Calu3 (cell line): ENCODE data around the gene ADAMTS17. TPM values are rescaled to one million over a fixed set of nuclear protein-coding genes. Genes with fewer than 3 reads are reported as not detected.

Experiments
- BruUV-seq: library from RNA; stranded (reverse); fragments of 400-500 nt; replicated peaks from 2 replicates; lab custom pipeline; 2021; lab: Mats Ljungman, UMichigan
- CTCF ChIA-PET: fragments of 300-600 bp; sonication (Branson Sonifier 250); formaldehyde crosslinking; loops from one replicate; lab custom pipeline; 2022; ENCODE audit warnings: antibody characterized with exemption; lab: Charles Lee
- DNase-seq: peaks from one replicate; pipeline ENCODE4 v3.0.0; 2022
- H3K27ac Mint-ChIP-seq: one replicate; pipeline ENCODE4 v1.8.0; 2022; ENCODE audit warnings: mixed read lengths; ENCODE audit not compliant: unreplicated experiment
- H3K27me3 Mint-ChIP-seq: one replicate; pipeline ENCODE4 v1.8.0; 2022; ENCODE audit warnings: mixed read lengths; ENCODE audit not compliant: unreplicated experiment
- H3K36me3 Mint-ChIP-seq: one replicate; pipeline ENCODE4 v1.8.0; 2022; ENCODE audit warnings: mild to moderate bottlenecking, moderate library complexity, mixed read lengths; ENCODE audit not compliant: insufficient read depth, unreplicated experiment
- H3K4me1 Mint-ChIP-seq: one replicate; pipeline ENCODE4 v1.8.0; 2022; ENCODE audit warnings: mild to moderate bottlenecking, low read depth, mixed read lengths; ENCODE audit not compliant: unreplicated experiment
- H3K4me3 Mint-ChIP-seq: one replicate; pipeline ENCODE4 v1.8.0; 2022; ENCODE audit warnings: mild to moderate bottlenecking, low read depth, moderate library complexity, mixed read lengths; ENCODE audit not compliant: unreplicated experiment
- H3K9me3 Mint-ChIP-seq: one replicate; pipeline ENCODE4 v1.8.0; 2022; ENCODE audit warnings: low read depth, mixed read lengths; ENCODE audit not compliant: unreplicated experiment
- CTCF ChIP-seq: fragments of 200-600 bp; IDR thresholded peaks from one replicate; pipeline ENCODE4 v1.8.0; 2022; ENCODE audit warnings: antibody characterized with exemption; ENCODE audit not compliant: unreplicated experiment
- intact Hi-C: fragments of 100-400 bp; cut with micrococcal nuclease; formaldehyde crosslinking; loops from one replicate; pipeline ENCODE4 v1.10.0; 2022; ENCODE audit not compliant: unreplicated experiment
- total RNA-seq: library from RNA; stranded (reverse); gene quantifications from 2 replicates; pipeline ENCODE4 v1.2.3, GENCODE V29; 2022

The ADAMTS17 gene
- total RNA-seq, 1 experiment from 2014 or later, result 3.5 TPM

DNA sequence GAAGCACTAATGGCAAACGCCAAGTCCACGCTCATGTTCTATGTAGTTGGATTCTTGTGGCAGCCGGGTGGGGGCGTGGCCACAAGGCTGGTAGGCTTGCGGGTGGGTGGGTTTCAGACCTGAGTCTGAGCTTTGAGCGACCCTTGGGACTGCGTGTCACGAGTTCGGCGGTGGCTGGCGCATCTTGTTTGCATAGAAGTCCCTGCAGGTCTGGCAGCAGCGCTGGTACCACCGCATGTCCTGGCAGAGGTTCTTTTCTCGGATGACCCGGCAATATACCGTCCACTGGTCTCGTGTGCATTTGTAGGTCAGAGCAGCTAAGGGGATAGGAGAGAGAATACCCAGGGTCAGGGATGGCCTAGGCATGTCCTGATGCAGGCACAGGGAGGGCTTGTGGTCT, 367.5 kb downstream of the ADAMTS17 start:
- no peak overlapping the region for H3K27ac Mint-ChIP-seq
- peaks cover 5% of the 10 kb centered on the region for H3K9me3 Mint-ChIP-seq
- intact Hi-C loops, result no loop called here
- no peaks in the 10 kb centered on the region for H3K4me1 Mint-ChIP-seq
- no peak for DNase-seq
- H3K4me3 Mint-ChIP-seq, result no peak overlapping the region
- TF ChIP-seq CTCF, result no peak
- CTCF ChIA-PET, result no interaction called here
- H3K27me3 Mint-ChIP-seq, result peaks cover 2% of the 10 kb centered on the region
- BruUV-seq, result no TSS peak
- H3K36me3 Mint-ChIP-seq, result peaks cover 5% of the 10 kb centered on the region

DNA sequence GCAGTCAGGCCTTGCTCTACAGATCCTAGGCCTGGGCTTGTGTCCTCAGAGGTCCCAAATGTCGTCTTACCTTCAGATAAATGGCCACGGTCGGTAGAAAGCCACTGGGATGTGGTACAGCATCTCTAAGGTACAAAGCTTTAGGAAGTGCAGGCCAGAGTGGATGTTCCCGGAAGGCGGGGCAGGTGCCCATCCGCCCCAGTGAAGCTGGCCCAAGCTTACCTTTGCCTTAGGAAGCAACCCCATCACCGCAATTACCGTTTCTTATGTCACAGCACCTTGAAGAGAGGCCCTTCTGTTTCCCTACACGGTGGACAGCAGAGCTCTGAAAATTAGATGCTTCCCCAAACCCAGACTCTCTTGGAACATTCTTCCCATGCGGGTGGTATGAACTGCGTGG, 368.4 kb downstream of the ADAMTS17 start:
- CTCF ChIA-PET, result no interaction called here
- Mint-ChIP-seq H3K36me3 (peaks cover 5% of the 10 kb centered on the region), H3K4me1 (no peaks in the 10 kb centered on the region), H3K27me3 (peaks cover 8% of the 10 kb centered on the region), H3K9me3 (peaks cover 7% of the 10 kb centered on the region), H3K27ac (no peak overlapping the region), H3K4me3 (no peak overlapping the region)
- DNase-seq, result no peak
- no TSS peak for BruUV-seq
- intact Hi-C loops, result no loop called here
- TF ChIP-seq CTCF, result no peak

DNA sequence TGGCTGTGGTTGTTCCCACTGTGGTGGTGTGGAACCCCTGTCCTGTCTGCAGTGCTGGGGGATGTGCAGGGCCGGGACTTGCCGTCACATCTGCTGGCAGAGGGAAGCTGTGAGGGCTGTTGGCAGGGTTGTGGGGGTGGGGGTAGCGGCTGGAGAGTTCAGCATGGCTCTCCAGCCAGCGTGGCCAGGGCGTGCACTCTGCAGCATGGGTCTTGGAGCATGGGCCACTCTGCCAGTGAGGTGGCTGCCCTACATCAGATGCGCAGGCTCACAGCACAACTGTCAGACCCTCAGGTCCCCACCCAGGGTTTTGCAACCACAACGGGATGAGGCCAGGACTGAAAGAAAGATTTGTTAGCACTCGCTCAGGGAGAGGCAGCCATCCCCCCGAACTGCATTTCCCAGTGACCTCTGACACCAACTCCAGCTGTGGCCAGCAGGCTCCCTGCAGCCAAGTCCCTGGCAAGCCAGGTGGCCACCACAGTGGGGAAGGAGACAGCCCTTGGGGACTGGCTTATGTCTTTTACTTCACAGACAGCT, 370.8 kb downstream of the ADAMTS17 start:
- no peaks in the 10 kb centered on the region for H3K36me3 Mint-ChIP-seq
- CTCF ChIA-PET, result no interaction called here
- no peak for DNase-seq
- intact Hi-C loops, result no loop called here
- H3K27ac Mint-ChIP-seq, result no peak overlapping the region
- TF ChIP-seq CTCF, result no peak
- peaks cover 7% of the 10 kb centered on the region for H3K9me3 Mint-ChIP-seq
- H3K4me3 Mint-ChIP-seq, result no peak overlapping the region
- peaks cover 8% of the 10 kb centered on the region for H3K27me3 Mint-ChIP-seq
- no TSS peak for BruUV-seq
- no peaks in the 10 kb centered on the region for H3K4me1 Mint-ChIP-seq

DNA sequence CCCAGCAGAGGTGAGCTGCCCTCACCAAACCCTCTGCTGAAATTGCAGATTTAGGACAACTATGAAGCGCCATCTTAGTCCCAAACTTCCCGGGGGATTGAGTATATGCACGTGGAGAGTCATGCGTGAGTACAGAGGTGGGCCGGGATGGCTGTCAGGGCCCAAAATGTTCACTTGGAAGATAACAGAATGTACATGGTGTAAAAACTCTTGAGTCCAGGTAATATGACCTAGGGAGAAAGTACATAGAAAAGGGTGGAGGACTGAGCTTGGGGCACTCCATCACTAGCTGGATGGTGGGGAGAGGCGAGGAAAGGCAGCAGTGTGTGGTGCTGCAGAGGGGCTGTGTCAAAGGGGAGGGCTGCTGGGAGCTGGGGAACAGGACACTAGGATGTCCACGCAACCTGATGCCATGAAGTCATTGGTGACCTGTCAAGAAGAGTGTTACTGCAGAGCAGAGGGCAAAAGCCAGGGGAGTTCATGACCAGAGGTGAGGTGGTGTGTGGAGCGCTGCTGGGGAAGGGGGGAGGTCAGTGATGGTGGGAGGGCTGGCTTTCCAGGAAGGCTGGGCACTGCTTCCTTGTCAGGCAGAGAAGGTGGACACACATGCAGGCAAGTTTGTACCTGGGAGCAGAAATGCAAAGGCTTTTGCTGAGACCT, 372.4 kb downstream of the ADAMTS17 start:
- Mint-ChIP-seq H3K9me3 (peaks cover 7% of the 10 kb centered on the region), H3K27me3 (peaks cover 8% of the 10 kb centered on the region), H3K4me1 (no peaks in the 10 kb centered on the region), H3K27ac (no peak overlapping the region), H3K36me3 (no peaks in the 10 kb centered on the region), H3K4me3 (no peak overlapping the region)
- no TSS peak for BruUV-seq
- CTCF ChIA-PET, result no interaction called here
- intact Hi-C loops, result no loop called here
- DNase-seq, result no peak
- no peak for TF ChIP-seq CTCF
